Thyroid gland (tissue), 4 donors: ENCODE data around the gene TMF1. TPM values are rescaled to one million over a fixed set of nuclear protein-coding genes. Genes with fewer than 3 reads are reported as not detected.

Experiments
- DNase-seq, 2 donors: peaks; one replicate each; pipeline ENCODE4 v3.0.0-alpha.2; 2019
- H3K27ac ChIP-seq, 3 donors: fragments of 200-600 bp; sonication (generic); 1 replicate in 2 of 3; 2 replicates in 1 of 3; pipeline ENCODE4 v1.5.1; 2016 to 2019; ENCODE audit warnings: mild to moderate bottlenecking in 1 of 3, moderate library complexity in 1 of 3
- H3K27me3 ChIP-seq: fragments of 200-600 bp; sonication (generic); one replicate; pipeline ENCODE4 v1.5.1; 2019
- H3K36me3 ChIP-seq, 2 donors: fragments of 200-600 bp; sonication (generic); one replicate each; pipeline ENCODE4 v1.5.1; 2016 to 2019
- H3K4me1 ChIP-seq, 2 donors: fragments of 200-600 bp; sonication (generic); one replicate each; pipeline ENCODE4 v1.5.1; 2017 to 2019
- H3K4me3 ChIP-seq, 3 donors: fragments of 200-600 bp; sonication (generic); replicated peaks in 1 of 3; 1 replicate in 2 of 3; 2 replicates in 1 of 3; pipeline ENCODE4 v1.5.1; 2016; ENCODE audit warnings: mild to moderate bottlenecking in 1 of 3
- H3K9me3 ChIP-seq: fragments of 200-600 bp; sonication (generic); one replicate; pipeline ENCODE4 v1.5.1; 2017
- CTCF ChIP-seq, 6 experiments: fragments of 200-600 bp in 3 of 6; fragments of 450-650 bp in 3 of 6; sonication (generic) in 3 of 6; IDR thresholded peaks; one replicate each; pipeline ENCODE4 v1.5.1; 2016 to 2019; ENCODE audit warnings: antibody characterized with exemption in 6 of 6, mild to moderate bottlenecking in 2 of 6, inconsistent platforms in 1 of 6, moderate library complexity in 1 of 6
- POLR2A ChIP-seq, 2 donors: fragments of 450-650 bp; IDR thresholded peaks; one replicate each; pipeline ENCODE4 v1.6.1; 2017; ENCODE audit warnings: antibody characterized with exemption in 2 of 2, mild to moderate bottlenecking in 2 of 2, moderate library complexity in 1 of 2
- WGBS, 2 donors: methylation state at CpG; one replicate each; pipeline ENCODE4 v1.1.5; 2017; 5-methylcytosine and 5-hydroxymethylcytosine counted together
- intact Hi-C: fragments of 100-400 bp; cut with DNase I; formaldehyde crosslinking; loops from one replicate; pipeline ENCODE4 v1.15.1; 2023
- total RNA-seq, 4 donors: library from RNA; depleted of rRNA; stranded (reverse); fragments of >200 nt; gene quantifications; one replicate each; pipeline ENCODE4 v1.2.3, GENCODE V29; 2016

The TMF1 gene
- total RNA-seq, 4 donors from 2014 or later = 44.3 to 53.2 (median 50.3) TPM

GRCh38 chr3:68988740-68989139, 63.4 kb downstream of the TMF1 start:
- no peaks in the 10 kb centered on the region for H3K4me1 ChIP-seq
- 91 to 94% methylated on average over 4 of the region's 4 CpGs for WGBS, 2 donors
- peaks cover 10 to 15% of the 10 kb centered on the region in 2 donors for H3K36me3 ChIP-seq
- DNase-seq = no peak
- H3K4me3 ChIP-seq = no peak overlapping the region
- no peaks in the 10 kb centered on the region for H3K9me3 ChIP-seq
- no peaks in the 10 kb centered on the region for H3K27me3 ChIP-seq
- no peak for TF ChIP-seq CTCF (IDR thresholded peaks at IDR 0.05)
- no peak for TF ChIP-seq POLR2A (IDR thresholded peaks at IDR 0.05)
- H3K27ac ChIP-seq = no peak overlapping the region
- intact Hi-C loops = no loop called here

GRCh38 chr3:68987322-68987721, 64.8 kb downstream of the TMF1 start:
- intact Hi-C loops = no loop called here
- 79 to 97% methylated on average over 6 of the region's 6 CpGs for WGBS, 2 donors
- H3K27ac ChIP-seq = no peak overlapping the region
- H3K4me1 ChIP-seq = no peaks in the 10 kb centered on the region
- peaks cover 11 to 22% of the 10 kb centered on the region in 2 donors for H3K36me3 ChIP-seq
- no peak for TF ChIP-seq CTCF (IDR thresholded peaks at IDR 0.05)
- no peak for TF ChIP-seq POLR2A (IDR thresholded peaks at IDR 0.05)
- no peaks in the 10 kb centered on the region for H3K9me3 ChIP-seq
- no peaks in the 10 kb centered on the region for H3K27me3 ChIP-seq
- H3K4me3 ChIP-seq = no peak overlapping the region
- no peak for DNase-seq

GRCh38 chr3:68986496-68987208, 65.5 kb downstream of the TMF1 start:
- intact Hi-C loops = no loop called here
- Histone ChIP-seq H3K27ac (no peak overlapping the region), H3K9me3 (no peaks in the 10 kb centered on the region), H3K4me3 (no peak overlapping the region), H3K36me3 (peaks cover 17 to 24% of the 10 kb centered on the region in 2 donors), H3K27me3 (no peaks in the 10 kb centered on the region), H3K4me1 (no peaks in the 10 kb centered on the region)
- DNase-seq = no peak
- 93 to 97% methylated on average over 6 of the region's 6 CpGs for WGBS, 2 donors
- no peak for TF ChIP-seq POLR2A (IDR thresholded peaks at IDR 0.05)
- TF ChIP-seq CTCF (IDR thresholded peaks at IDR 0.05) = no peak

- H3K4me3 ChIP-seq = no peak overlapping the region
- no peaks in the 10 kb centered on the region for H3K9me3 ChIP-seq
- intact Hi-C loops = no loop called here
- no peaks in the 10 kb centered on the region for H3K4me1 ChIP-seq
- H3K36me3 ChIP-seq = peaks cover 24 to 30% of the 10 kb centered on the region in 2 donors
- DNase-seq = no peak
- TF ChIP-seq CTCF (IDR thresholded peaks at IDR 0.05) (no peak), POLR2A (IDR thresholded peaks at IDR 0.05) (no peak)
- H3K27ac ChIP-seq = no peak overlapping the region
- H3K27me3 ChIP-seq = no peaks in the 10 kb centered on the region
- WGBS, 2 donors = 88 to 90% methylated on average over 1 to 3 of the region's 3 CpGs
These were observed 66.9 kb downstream of the TMF1 start for GRCh38 chr3:68985146-68985790.

- 77 to 95% methylated on average over 5 of the region's 5 CpGs for WGBS, 2 donors
- DNase-seq = no peak
- Histone ChIP-seq H3K27me3 (no peaks in the 10 kb centered on the region), H3K27ac (no peak overlapping the region), H3K4me3 (no peak overlapping the region), H3K9me3 (no peaks in the 10 kb centered on the region), H3K36me3 (peaks cover 30 to 38% of the 10 kb centered on the region in 2 donors), H3K4me1 (no peaks in the 10 kb centered on the region)
- intact Hi-C loops = no loop called here
- TF ChIP-seq POLR2A (IDR thresholded peaks at IDR 0.05) (no peak), CTCF (IDR thresholded peaks at IDR 0.05) (no peak)
These were observed 68.1 kb downstream of the TMF1 start for GRCh38 chr3:68984011-68984530.
